Measurements from ENCODE around the gene PHKA2. TPM values are rescaled to one million over a fixed set of nuclear protein-coding genes. Genes with fewer than 3 reads are reported as not detected.

PHKA2 gene
- total and polyA plus RNA-seq, 10 donors = 13.7 to 46.0 (median 35.7) TPM

DNA sequence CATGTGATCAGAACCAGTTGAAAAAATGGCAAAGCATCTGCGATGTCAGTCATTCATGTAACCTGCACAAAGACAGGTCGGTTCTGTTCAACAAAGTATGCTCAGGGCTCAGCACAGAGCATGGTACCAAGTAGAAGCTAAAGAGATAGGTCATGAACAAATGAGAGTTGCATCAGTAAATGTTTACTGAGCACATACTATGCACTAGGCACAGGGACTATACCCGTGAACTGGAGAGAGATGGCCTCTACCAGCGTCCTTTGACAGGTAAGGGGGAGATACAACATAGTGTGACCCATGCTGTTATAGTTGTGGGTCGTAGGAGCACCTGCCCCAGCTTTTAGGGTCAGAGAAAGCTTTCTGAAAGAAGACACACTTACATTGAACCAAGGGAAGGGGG, 46.7 kb downstream of the PHKA2 start:
- no peak for TF ChIP-seq POLR2A (IDR thresholded peaks at IDR 0.05)
- TF ChIP-seq, protein P1, sequence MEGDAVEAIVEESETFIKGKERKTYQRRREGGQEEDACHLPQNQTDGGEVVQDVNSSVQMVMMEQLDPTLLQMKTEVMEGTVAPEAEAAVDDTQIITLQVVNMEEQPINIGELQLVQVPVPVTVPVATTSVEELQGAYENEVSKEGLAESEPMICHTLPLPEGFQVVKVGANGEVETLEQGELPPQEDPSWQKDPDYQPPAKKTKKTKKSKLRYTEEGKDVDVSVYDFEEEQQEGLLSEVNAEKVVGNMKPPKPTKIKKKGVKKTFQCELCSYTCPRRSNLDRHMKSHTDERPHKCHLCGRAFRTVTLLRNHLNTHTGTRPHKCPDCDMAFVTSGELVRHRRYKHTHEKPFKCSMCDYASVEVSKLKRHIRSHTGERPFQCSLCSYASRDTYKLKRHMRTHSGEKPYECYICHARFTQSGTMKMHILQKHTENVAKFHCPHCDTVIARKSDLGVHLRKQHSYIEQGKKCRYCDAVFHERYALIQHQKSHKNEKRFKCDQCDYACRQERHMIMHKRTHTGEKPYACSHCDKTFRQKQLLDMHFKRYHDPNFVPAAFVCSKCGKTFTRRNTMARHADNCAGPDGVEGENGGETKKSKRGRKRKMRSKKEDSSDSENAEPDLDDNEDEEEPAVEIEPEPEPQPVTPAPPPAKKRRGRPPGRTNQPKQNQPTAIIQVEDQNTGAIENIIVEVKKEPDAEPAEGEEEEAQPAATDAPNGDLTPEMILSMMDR (IDR thresholded peaks at IDR 0.05 in 8 of 11, conservative IDR thresholded peaks at IDR 0.05 in 3 of 11) = no peak
- no peak for TF ChIP-seq POLR2AphosphoS5 (IDR thresholded peaks at IDR 0.05)
- Histone ChIP-seq H3K36me3 (peaks cover 0 to 99% (median 7%) of the 10 kb centered on the region in 6 donors), H3K9me3 (no peaks in the 10 kb centered on the region), H3K27me3 (replicated peaks in 1 of 7) (no peaks in the 10 kb centered on the region), H3K4me1 (no peaks in the 10 kb centered on the region), H3K27ac (no peak overlapping the region), H3K4me3 (no peak overlapping the region)
- 72 to 97% (median 94%) methylated on average over 4 to 5 of the region's 5 CpGs for WGBS, 5 donors
- no peak for DNase-seq
- intact Hi-C loops (cut with DNase I; ENCODE audit: low total_unique reads) = no loop called here

DNA sequence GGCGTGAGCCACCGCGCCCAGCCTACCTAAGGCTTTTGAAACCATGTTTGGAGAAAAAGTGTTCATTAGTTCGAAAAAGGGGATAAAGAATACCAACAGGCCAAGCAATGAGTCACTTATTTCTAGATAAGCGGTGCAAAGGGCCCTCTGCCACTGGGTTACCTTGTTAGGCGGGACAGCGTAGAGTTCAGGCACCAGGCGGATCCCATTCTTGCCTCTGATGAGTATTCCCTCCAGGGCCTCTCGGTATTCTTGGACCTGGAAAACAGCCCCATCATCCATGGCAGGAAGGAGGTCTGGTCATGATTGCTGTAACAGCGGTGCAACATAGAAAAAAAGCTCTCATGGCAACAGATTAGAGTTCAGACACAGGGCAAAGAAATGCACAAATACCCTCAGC, 48.0 kb downstream of the PHKA2 start:
- Histone ChIP-seq H3K36me3 (peaks cover 0 to 99% (median 8%) of the 10 kb centered on the region in 6 donors), H3K4me1 (no peaks in the 10 kb centered on the region), H3K9me3 (no peaks in the 10 kb centered on the region), H3K4me3 (no peak overlapping the region), H3K27me3 (replicated peaks in 1 of 7) (no peaks in the 10 kb centered on the region), H3K27ac (no peak overlapping the region)
- no peak for DNase-seq
- intact Hi-C loops (cut with DNase I; ENCODE audit: low total_unique reads) = no loop called here
- TF ChIP-seq POLR2AphosphoS5 (IDR thresholded peaks at IDR 0.05) (no peak), POLR2A (IDR thresholded peaks at IDR 0.05) (no peak)
- TF ChIP-seq, protein P1 (IDR thresholded peaks at IDR 0.05 in 8 of 11, conservative IDR thresholded peaks at IDR 0.05 in 3 of 11) = no peak
- 88 to 98% (median 95%) methylated on average over 10 of the region's 10 CpGs for WGBS, 5 donors

DNA sequence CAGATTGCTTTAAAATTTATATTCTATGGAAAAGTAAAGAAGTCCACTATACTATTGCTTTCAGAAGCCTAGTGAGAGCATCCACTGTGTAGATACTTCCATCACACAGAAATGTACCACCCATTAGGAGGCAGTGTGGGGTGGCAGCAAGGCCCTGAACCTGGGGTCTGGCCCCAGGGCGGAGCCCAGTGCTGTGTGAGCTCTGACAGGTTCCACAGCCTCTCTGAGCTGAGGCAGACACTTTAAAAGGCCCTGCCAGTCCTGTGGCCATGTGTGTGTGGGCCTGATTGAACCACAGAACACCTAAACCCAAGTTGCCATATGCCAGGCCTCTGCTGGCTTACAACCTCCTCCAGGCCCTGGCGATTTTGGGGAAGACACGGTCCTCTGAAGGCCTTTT, 49.2 kb downstream of the PHKA2 start:
- Histone ChIP-seq H3K4me1 (no peaks in the 10 kb centered on the region), H3K27ac (no peak overlapping the region), H3K27me3 (replicated peaks in 1 of 7) (no peaks in the 10 kb centered on the region), H3K36me3 (peaks cover 0 to 99% (median 9%) of the 10 kb centered on the region in 6 donors), H3K9me3 (no peaks in the 10 kb centered on the region), H3K4me3 (no peak overlapping the region)
- intact Hi-C loops (cut with DNase I; ENCODE audit: low total_unique reads) = no loop called here
- WGBS, 5 donors = 73 to 100% (median 87%) methylated on average over 3 of the region's 3 CpGs
- DNase-seq = no peak
- TF ChIP-seq, protein P1 (IDR thresholded peaks at IDR 0.05 in 8 of 11, conservative IDR thresholded peaks at IDR 0.05 in 3 of 11) = no peak
- no peak for TF ChIP-seq POLR2AphosphoS5 (IDR thresholded peaks at IDR 0.05)
- TF ChIP-seq POLR2A (IDR thresholded peaks at IDR 0.05) = no peak

DNA sequence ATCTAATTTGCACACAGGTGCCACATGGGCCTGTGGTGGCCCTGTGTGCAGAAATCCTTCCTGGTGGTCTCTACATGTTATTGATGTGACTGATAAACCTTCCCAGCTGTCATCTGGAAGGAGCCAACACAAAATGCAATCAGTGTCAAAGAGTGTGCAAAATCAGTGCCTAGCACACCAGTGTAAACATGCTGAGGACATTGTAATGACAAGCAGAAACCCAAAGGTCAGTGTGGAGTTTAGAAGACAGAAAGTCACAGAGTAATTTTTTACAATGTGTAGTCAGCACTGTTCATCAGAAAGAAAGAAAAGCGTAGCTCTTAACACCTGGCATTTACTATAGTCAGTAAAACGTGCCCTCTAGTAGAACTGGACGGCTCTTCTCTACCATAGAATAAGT, 50.3 kb downstream of the PHKA2 start:
- intact Hi-C loops (cut with DNase I; ENCODE audit: low total_unique reads) = no loop called here
- Histone ChIP-seq H3K4me1 (no peaks in the 10 kb centered on the region), H3K9me3 (no peaks in the 10 kb centered on the region), H3K4me3 (no peak overlapping the region), H3K27ac (no peak overlapping the region), H3K27me3 (replicated peaks in 1 of 7) (no peaks in the 10 kb centered on the region), H3K36me3 (peaks cover 0 to 97% (median 9%) of the 10 kb centered on the region in 6 donors)
- DNase-seq = no peak
- WGBS, 5 donors = 69 to 92% (median 88%) methylated on average over 3 of the region's 3 CpGs
- TF ChIP-seq, protein P1 (IDR thresholded peaks at IDR 0.05 in 8 of 11, conservative IDR thresholded peaks at IDR 0.05 in 3 of 11) = no peak
- TF ChIP-seq POLR2A (IDR thresholded peaks at IDR 0.05) (no peak), POLR2AphosphoS5 (IDR thresholded peaks at IDR 0.05) (no peak)
